Posterior vena cava (tissue), 2 donors: ENCODE results near the gene PCA3. TPM values are rescaled to one million over a fixed set of nuclear protein-coding genes. Genes with fewer than 3 reads are reported as not detected.

Experiments
- DNase-seq: peaks from one replicate; pipeline ENCODE4 v3.0.0-alpha.2; 2020; ENCODE audit warnings: low spot score
- intact Hi-C, 2 donors: fragments of 100-400 bp; cut with DNase I; formaldehyde crosslinking; loops; one replicate each; pipeline versions ENCODE4 v1.14.1 to v1.14.2; 2022 to 2023
- total RNA-seq, 2 donors: library from RNA; stranded (reverse); fragmentation: NEBNext Ultra II Directional; extraction: Animal tissue kit (Norgen Biotek cat#: 25700); gene quantifications; one replicate each; pipeline ENCODE4 v1.2.1, GENCODE V29; 2021
- donor health status: DM: yes; HTN: yes; CAD: no.
- donor health status: DM: yes; HTN: yes; CAD: no.

Gene PCA3
- total RNA-seq, 2 donors from 2014 or later = 0.24 TPM; not detected in 1

GRCh38 chr9:76808636-76809035, 44.4 kb downstream of the PCA3 start:
- intact Hi-C loops = loop anchor here in 1 of 2 donors (10.0 kb wide), 2 partner anchors 196 to 336 kb away; no protein-coding TSS in a partner anchor
- DNase-seq = peak; percentile 64

- DNase-seq = no peak
- intact Hi-C loops = loop anchor here in 1 of 2 donors (5.0 kb wide), 1 partner anchor 182 kb away; no protein-coding TSS in a partner anchor
Observed at GRCh38 chr9:76810377-76810957, 46.2 kb downstream of the PCA3 start.

GRCh38 chr9:76812591-76812990, 48.4 kb downstream of the PCA3 start:
- intact Hi-C loops = loop anchor here in 1 of 2 donors (5.0 kb wide), 1 partner anchor 180 kb away; no protein-coding TSS in a partner anchor
- no peak for DNase-seq

GRCh38 chr9:76817489-76817888, 53.3 kb downstream of the PCA3 start:
- DNase-seq = no peak
- intact Hi-C loops = loop anchor here in 1 of 2 donors (5.0 kb wide), 1 partner anchor 1045 kb away; no protein-coding TSS in a partner anchor

GRCh38 chr9:76818271-76818670, 54.0 kb downstream of the PCA3 start:
- intact Hi-C loops = loop anchor here in 1 of 2 donors (5.0 kb wide), 1 partner anchor 1046 kb away; no protein-coding TSS in a partner anchor

GRCh38 chr9:76820431-76820830, 56.2 kb downstream of the PCA3 start:
- DNase-seq = no peak
- intact Hi-C loops = no loop called here

More at GRCh38 chr9:76818271-76818670, 54.0 kb downstream of the PCA3 start:
- peak; percentile 91 for DNase-seq

- intact Hi-C loops = no loop called here
- DNase-seq = no peak
Observed at GRCh38 chr9:76827296-76828080, 63.2 kb downstream of the PCA3 start.

GRCh38 chr9:76828447-76828846, 64.2 kb downstream of the PCA3 start:
- DNase-seq = no peak
- intact Hi-C loops = no loop called here

GRCh38 chr9:76835571-76836283, 71.5 kb downstream of the PCA3 start:
- no peak for DNase-seq
- intact Hi-C loops = loop anchor here in 1 of 2 donors (5.0 kb wide), 1 partner anchor 67 kb away; no protein-coding TSS in a partner anchor

Other genes starting within 250 kb of the PCA3 start
- gene PRUNE2, start 141.7 kb downstream of the PCA3 start, total RNA-seq = 100 to 1,000 TPM; 357 to 477 TPM